G401.6 (cell line): Measurements from ENCODE around the gene ZNF529.
"Not testable (repeated sequence)": the region's sequence is repeated elsewhere in the genome, so short reads cannot be mapped to it uniquely, and the experiment has no call there.

ENCODE experiments used
- FAIRE-seq: peaks from 2 replicates; lab custom pipeline; 2012; peaks lifted over from hg19 to GRCh38; lab: Jason Lieb, UNC

Gene ZNF529

GRCh38 chr19:36573020-36573894, at the start of gene ZNF529:
ZNF529 (minus strand) TSS chr19:36573292; CDS start chr19:36572346, 946 bp downstream.
- FAIRE-seq, result peak; percentile 82

- FAIRE-seq, result no peak
Measured at GRCh38 chr19:36605877-36606478, 32.9 kb upstream of the ZNF529 start.

- FAIRE-seq, result no peak
Measured at GRCh38 chr19:36605101-36605876, 32.2 kb upstream of the ZNF529 start, which contains the start of gene ZNF382. ZNF382 (plus strand) TSS chr19:36605313; CDS start chr19:36609915, 4,602 bp downstream.

GRCh38 chr19:36604656-36605100, 31.6 kb upstream of the ZNF529 start:
- FAIRE-seq, result no peak

GRCh38 chr19:36602681-36603080, 29.6 kb upstream of the ZNF529 start:
- FAIRE-seq, result not testable (repeated sequence)

GRCh38 chr19:36579255-36579654, 6.2 kb upstream of the ZNF529 start:
- no peak for FAIRE-seq

GRCh38 chr19:36577271-36577996, 4.3 kb upstream of the ZNF529 start:
- FAIRE-seq, result no peak

- FAIRE-seq, result no peak
Measured at GRCh38 chr19:36574741-36575140, 1.6 kb upstream of the ZNF529 start.

GRCh38 chr19:36573895-36574720, 1.0 kb upstream of the ZNF529 start:
- no peak for FAIRE-seq

- FAIRE-seq, result no peak
Measured at GRCh38 chr19:36572593-36573019, 486 bp downstream of the ZNF529 start.

GRCh38 chr19:36564391-36564790, 8.7 kb downstream of the ZNF529 start:
- no peak for FAIRE-seq

- FAIRE-seq, result peak; percentile 31
Measured at GRCh38 chr19:36547001-36547732, 25.9 kb downstream of the ZNF529 start.

- FAIRE-seq, result no peak
Measured at GRCh38 chr19:36528921-36529518, 44.1 kb downstream of the ZNF529 start.

- peak; percentile 91 for FAIRE-seq
Measured at GRCh38 chr19:36528194-36528920, 44.7 kb downstream of the ZNF529 start, which contains the start of gene ZNF260. ZNF260 (minus strand) TSS chr19:36528271; CDS start chr19:36515238, 13,033 bp downstream.

GRCh38 chr19:36527873-36528193, 45.3 kb downstream of the ZNF529 start:
- no peak for FAIRE-seq

- no peak for FAIRE-seq
Measured at GRCh38 chr19:36527341-36527740, 45.8 kb downstream of the ZNF529 start.

GRCh38 chr19:36526581-36526980, 46.5 kb downstream of the ZNF529 start:
- no peak for FAIRE-seq

GRCh38 chr19:36524617-36525016, 48.5 kb downstream of the ZNF529 start:
- no peak for FAIRE-seq

GRCh38 chr19:36514012-36514612, 59.0 kb downstream of the ZNF529 start:
- no peak for FAIRE-seq
